CD8-positive, alpha-beta memory T cell (primary cell): ENCODE results near the gene AUTS2. TPM values are rescaled to one million over a fixed set of nuclear protein-coding genes. Genes with fewer than 3 reads are reported as not detected.

Experiments
- CTCF ChIA-PET: fragments of 350-600 bp; sonication (Branson Sonifier 250); formaldehyde crosslinking; loops from one replicate; lab custom pipeline; 2021; ENCODE audit warnings: antibody characterized with exemption; lab: Charles Lee
- POLR2A ChIA-PET: fragments of 350-600 bp; sonication (Branson Sonifier 250); formaldehyde crosslinking; loops from one replicate; lab custom pipeline; 2021; ENCODE audit warnings: antibody characterized with exemption; lab: Charles Lee
- DNase-seq, 5 donors: peaks; one replicate each; pipeline versions ENCODE4 v3.0.0 to v3.0.0-alpha.2; 2020 to 2022; ENCODE audit warnings: mixed read lengths in 1 of 5
- H3K27ac ChIP-seq: one replicate; pipeline ENCODE4 v1.7.0; 2013; ENCODE audit warnings: low read depth, mild to moderate bottlenecking, low read length, moderate library complexity
- H3K27me3 ChIP-seq: 2 replicates; pipeline ENCODE4 v1.7.0; 2013; ENCODE audit warnings: low read length, mild to moderate bottlenecking; ENCODE audit not compliant: insufficient read depth, poor library complexity, severe bottlenecking
- H3K36me3 ChIP-seq: 2 replicates; pipeline ENCODE4 v1.7.0; 2013; ENCODE audit warnings: mild to moderate bottlenecking, low read length, moderate library complexity; ENCODE audit not compliant: insufficient read depth
- H3K4me1 ChIP-seq: 2 replicates; pipeline ENCODE4 v1.7.0; 2013; ENCODE audit warnings: mild to moderate bottlenecking, low read length, moderate library complexity; ENCODE audit not compliant: insufficient read depth
- H3K4me3 ChIP-seq: 2 replicates; pipeline ENCODE4 v1.7.0; 2013; ENCODE audit warnings: mild to moderate bottlenecking, low read length
- H3K9me3 ChIP-seq: 2 replicates; pipeline ENCODE4 v1.7.0; 2013; ENCODE audit warnings: mild to moderate bottlenecking, low read length
- H3K27ac Mint-ChIP-seq, 8 donors: one replicate each; pipeline ENCODE4 v1.8.0; 2020 to 2021; ENCODE audit warnings: mixed read lengths in 8 of 8, mild to moderate bottlenecking in 6 of 8, inconsistent platforms in 3 of 8, moderate library complexity in 3 of 8
- H3K27me3 Mint-ChIP-seq, 2 donors: one replicate each; pipeline ENCODE4 v1.8.0; 2020 to 2021; ENCODE audit warnings: mixed read lengths in 2 of 2, mild to moderate bottlenecking in 1 of 2, moderate library complexity in 1 of 2
- H3K36me3 Mint-ChIP-seq, 3 donors: one replicate each; pipeline ENCODE4 v1.8.0; 2020 to 2021; ENCODE audit warnings: mixed read lengths in 3 of 3, inconsistent platforms in 1 of 3, mild to moderate bottlenecking in 1 of 3
- H3K4me1 Mint-ChIP-seq, 3 donors: one replicate each; pipeline ENCODE4 v1.8.0; 2020 to 2021; ENCODE audit warnings: mixed read lengths in 3 of 3, inconsistent platforms in 1 of 3, mild to moderate bottlenecking in 1 of 3
- H3K4me3 Mint-ChIP-seq, 7 donors: one replicate each; pipeline ENCODE4 v1.8.0; 2020 to 2021; ENCODE audit warnings: mixed read lengths in 7 of 7, mild to moderate bottlenecking in 6 of 7, moderate library complexity in 4 of 7, inconsistent platforms in 2 of 7
- H3K9me3 Mint-ChIP-seq, 5 donors: one replicate each; pipeline ENCODE4 v1.8.0; 2020 to 2022; ENCODE audit warnings: mixed read lengths in 5 of 5, mild to moderate bottlenecking in 3 of 5, moderate library complexity in 2 of 5, inconsistent platforms in 1 of 5
- polyA plus RNA-seq: library from polyadenylated mRNA; unstranded; fragments of 300-500 nt; fragmentation: Illumina TruSeq; gene quantifications from one replicate; pipeline ENCODE4 v1.2.3, GENCODE V29; 2021
- total RNA-seq, 2 experiments: library from RNA; stranded (reverse); gene quantifications; one replicate each; pipeline ENCODE4 v1.2.3, GENCODE V29; 2021

AUTS2 gene
- total and polyA plus RNA-seq, 3 experiments from 2014 or later, result 4.4 to 9.9 (median 5.3) TPM

- Histone ChIP-seq H3K4me3 (no peak overlapping the region), H3K4me1 (no peaks in the 10 kb centered on the region), H3K27me3 (no peaks in the 10 kb centered on the region), H3K9me3 (no peaks in the 10 kb centered on the region), H3K27ac (no peak overlapping the region), H3K36me3 (no peaks in the 10 kb centered on the region)
- POLR2A ChIA-PET, result no interaction called here
- no peak for DNase-seq
- CTCF ChIA-PET, result no interaction called here
- Mint-ChIP-seq H3K4me1 (no peaks in the 10 kb centered on the region), H3K4me3 (no peak overlapping the region), H3K9me3 (no peaks in the 10 kb centered on the region), H3K36me3 (peaks cover 0 to 3% (median 0%) of the 10 kb centered on the region in 3 donors), H3K27ac (no peak overlapping the region), H3K27me3 (peaks cover 0 to 3% of the 10 kb centered on the region in 2 donors)
Measured at GRCh38 chr7:70426249-70426880, 828.1 kb downstream of the AUTS2 start.

GRCh38 chr7:70432567-70433001, 834.3 kb downstream of the AUTS2 start:
- H3K4me1 ChIP-seq, result no peaks in the 10 kb centered on the region
- Mint-ChIP-seq H3K27me3 (peaks cover 0 to 2% of the 10 kb centered on the region in 2 donors), H3K36me3 (peaks cover 0 to 2% (median 0%) of the 10 kb centered on the region in 3 donors), H3K27ac (no peak overlapping the region), H3K4me1 (peaks cover 5 to 13% (median 8%) of the 10 kb centered on the region in 3 donors), H3K4me3 (no peak overlapping the region), H3K9me3 (no peaks in the 10 kb centered on the region)
- no peaks in the 10 kb centered on the region for H3K36me3 ChIP-seq
- H3K27ac ChIP-seq, result no peak overlapping the region
- H3K9me3 ChIP-seq, result no peaks in the 10 kb centered on the region
- no peak for DNase-seq
- H3K4me3 ChIP-seq, result no peak overlapping the region
- CTCF ChIA-PET, result no interaction called here
- H3K27me3 ChIP-seq, result no peaks in the 10 kb centered on the region
- POLR2A ChIA-PET, result no interaction called here

GRCh38 chr7:70434376-70434775, 836.1 kb downstream of the AUTS2 start:
- POLR2A ChIA-PET, result no interaction called here
- CTCF ChIA-PET, result no interaction called here
- no peak overlapping the region for H3K4me3 Mint-ChIP-seq

GRCh38 chr7:70434821-70435220, 836.5 kb downstream of the AUTS2 start:
- Histone ChIP-seq H3K27me3 (no peaks in the 10 kb centered on the region), H3K4me1 (no peaks in the 10 kb centered on the region), H3K4me3 (no peak overlapping the region), H3K36me3 (no peaks in the 10 kb centered on the region), H3K9me3 (no peaks in the 10 kb centered on the region), H3K27ac (no peak overlapping the region)
- H3K27ac Mint-ChIP-seq, result no peak overlapping the region
- H3K4me1 Mint-ChIP-seq, result peaks cover 5 to 13% (median 8%) of the 10 kb centered on the region in 3 donors
- peaks cover 0 to 2% of the 10 kb centered on the region in 2 donors for H3K27me3 Mint-ChIP-seq
- ChIA-PET POLR2A (no interaction called here), CTCF (no interaction called here)
- H3K36me3 Mint-ChIP-seq, result peaks cover 0 to 3% (median 0%) of the 10 kb centered on the region in 3 donors
- DNase-seq, result no peak
- H3K4me3 Mint-ChIP-seq, result no peak overlapping the region
- H3K9me3 Mint-ChIP-seq, result no peaks in the 10 kb centered on the region

More at GRCh38 chr7:70434376-70434775, 836.1 kb downstream of the AUTS2 start:
- H3K36me3 ChIP-seq, result no peaks in the 10 kb centered on the region
- Mint-ChIP-seq H3K27me3 (peaks cover 0 to 2% of the 10 kb centered on the region in 2 donors), H3K36me3 (peaks cover 0 to 3% (median 0%) of the 10 kb centered on the region in 3 donors), H3K4me1 (peaks cover 5 to 13% (median 8%) of the 10 kb centered on the region in 3 donors), H3K9me3 (no peaks in the 10 kb centered on the region), H3K27ac (peak overlapping the region in 1 of 8 donors; percentile 11)
- H3K27me3 ChIP-seq, result no peaks in the 10 kb centered on the region
- no peaks in the 10 kb centered on the region for H3K9me3 ChIP-seq
- H3K27ac ChIP-seq, result no peak overlapping the region
- DNase-seq, result no peak
- no peak overlapping the region for H3K4me3 ChIP-seq
- H3K4me1 ChIP-seq, result no peaks in the 10 kb centered on the region

- no peaks in the 10 kb centered on the region for H3K9me3 ChIP-seq
- ChIA-PET CTCF (no interaction called here), POLR2A (no interaction called here)
- no peaks in the 10 kb centered on the region for H3K4me1 ChIP-seq
- H3K27ac ChIP-seq, result no peak overlapping the region
- peaks cover 0 to 2% of the 10 kb centered on the region in 2 donors for H3K27me3 Mint-ChIP-seq
- H3K4me3 Mint-ChIP-seq, result no peak overlapping the region
- no peaks in the 10 kb centered on the region for H3K36me3 ChIP-seq
- no peaks in the 10 kb centered on the region for H3K9me3 Mint-ChIP-seq
- no peaks in the 10 kb centered on the region for H3K27me3 ChIP-seq
- peaks cover 5 to 13% (median 8%) of the 10 kb centered on the region in 3 donors for H3K4me1 Mint-ChIP-seq
- peaks cover 0 to 3% (median 0%) of the 10 kb centered on the region in 3 donors for H3K36me3 Mint-ChIP-seq
- H3K27ac Mint-ChIP-seq, result peak overlapping the region in 1 of 8 donors; percentile 12
- H3K4me3 ChIP-seq, result no peak overlapping the region
- DNase-seq, result no peak
Measured at GRCh38 chr7:70435634-70436033, 837.4 kb downstream of the AUTS2 start.

GRCh38 chr7:70436790-70437350, 838.6 kb downstream of the AUTS2 start:
- H3K36me3 ChIP-seq, result no peaks in the 10 kb centered on the region
- Mint-ChIP-seq H3K4me3 (no peak overlapping the region), H3K27ac (peak overlapping the region in 1 of 8 donors; percentile 32), H3K4me1 (peaks cover 5 to 13% (median 8%) of the 10 kb centered on the region in 3 donors), H3K9me3 (no peaks in the 10 kb centered on the region), H3K36me3 (peaks cover 0 to 3% (median 0%) of the 10 kb centered on the region in 3 donors), H3K27me3 (peaks cover 0 to 2% of the 10 kb centered on the region in 2 donors)
- no peak overlapping the region for H3K4me3 ChIP-seq
- ChIA-PET POLR2A (no interaction called here), CTCF (interaction anchor here (1.3 kb wide), 1 partner anchor 10 kb away, joined by 3 read pairs; no protein-coding TSS in a partner anchor)
- H3K27ac ChIP-seq, result no peak overlapping the region
- no peaks in the 10 kb centered on the region for H3K4me1 ChIP-seq
- no peaks in the 10 kb centered on the region for H3K27me3 ChIP-seq
- no peak for DNase-seq
- H3K9me3 ChIP-seq, result no peaks in the 10 kb centered on the region

- no peaks in the 10 kb centered on the region for H3K9me3 ChIP-seq
- H3K27ac ChIP-seq, result no peak overlapping the region
- Mint-ChIP-seq H3K9me3 (peaks cover 0 to 2% (median 0%) of the 10 kb centered on the region in 5 donors), H3K27me3 (no peaks in the 10 kb centered on the region), H3K27ac (no peak overlapping the region), H3K4me1 (peaks cover 5 to 10% (median 8%) of the 10 kb centered on the region in 3 donors), H3K36me3 (peaks cover 0 to 5% (median 0%) of the 10 kb centered on the region in 3 donors), H3K4me3 (no peak overlapping the region)
- no peaks in the 10 kb centered on the region for H3K4me1 ChIP-seq
- H3K36me3 ChIP-seq, result no peaks in the 10 kb centered on the region
- ChIA-PET CTCF (no interaction called here), POLR2A (no interaction called here)
- no peak overlapping the region for H3K4me3 ChIP-seq
- no peaks in the 10 kb centered on the region for H3K27me3 ChIP-seq
- DNase-seq, result no peak
Measured at GRCh38 chr7:70439651-70440050, 841.4 kb downstream of the AUTS2 start.

GRCh38 chr7:70446448-70447143, 848.3 kb downstream of the AUTS2 start:
- Histone ChIP-seq H3K4me1 (no peaks in the 10 kb centered on the region), H3K27ac (no peak overlapping the region), H3K4me3 (no peak overlapping the region), H3K27me3 (no peaks in the 10 kb centered on the region), H3K9me3 (no peaks in the 10 kb centered on the region), H3K36me3 (no peaks in the 10 kb centered on the region)
- Mint-ChIP-seq H3K27me3 (peaks cover 0 to 1% of the 10 kb centered on the region in 2 donors), H3K27ac (peak overlapping the region in 1 of 8 donors; percentile 3), H3K36me3 (peaks cover 0 to 2% (median 0%) of the 10 kb centered on the region in 3 donors), H3K9me3 (peaks cover 0 to 2% (median 0%) of the 10 kb centered on the region in 5 donors), H3K4me1 (no peaks in the 10 kb centered on the region), H3K4me3 (no peak overlapping the region)
- no peak for DNase-seq
- CTCF ChIA-PET, result interaction anchor here (1.4 kb wide), 1 partner anchor 9 kb away, joined by 3 read pairs; no protein-coding TSS in a partner anchor
- POLR2A ChIA-PET, result no interaction called here
